ENCODE data around the gene ELF5. TPM values are rescaled to one million over a fixed set of nuclear protein-coding genes. Genes with fewer than 3 reads are reported as not detected.

ELF5 gene
- total and polyA plus RNA-seq, 2 of the 8 experiments (the other 6 are each of a cell fraction or from before 2014, with no cell fraction given), result not detected

- Histone ChIP-seq H3K14ac (ENCODE audit: insufficient read length) (no peak overlapping the region), H4K5ac (ENCODE audit: insufficient read length, low read depth, low read length) (no peak overlapping the region)
- CTCF ChIA-PET (ENCODE audit: partially characterized antibody), result interaction anchor here (0.9 to 1.9 kb wide), 4 partner anchors 11 to 294 kb away, joined by 3 to 6 read pairs (median 4); no protein-coding TSS in a partner anchor
- no peak for TF ChIP-seq CHD2 (IDR thresholded peaks at IDR 0.05; ENCODE audit: low read length)
- no peak for TF ChIP-seq POLR2A (IDR thresholded peaks at IDR 0.05; ENCODE audit: control extremely low read depth in 1 of 2, low read depth in 2 of 2, low read length in 2 of 2)
- TF ChIP-seq TEAD4 (IDR thresholded peaks at IDR 0.05; ENCODE audit: low read depth, low read length), result no peak
- TF ChIP-seq JUN (IDR thresholded peaks at IDR 0.05; ENCODE audit: low read depth, low read length), result no peak
- TF ChIP-seq ATF3 (IDR thresholded peaks at IDR 0.05; ENCODE audit: insufficient read depth, low read depth, low read length), result no peak
- TF ChIP-seq TAF7 (optimal IDR thresholded peaks at IDR 0.05; ENCODE audit: borderline replicate concordance, low read depth, low read length), result no peak
- no peak for TF ChIP-seq RAD21 (IDR thresholded peaks at IDR 0.05 in 1 of 2, conservative IDR thresholded peaks at IDR 0.05 in 1 of 2; ENCODE audit: low read depth in 2 of 2, low read length in 2 of 2)
- no peak for TF ChIP-seq SIX5 (IDR thresholded peaks at IDR 0.05; ENCODE audit: low read depth, low read length)
- TF ChIP-seq HDAC2 (IDR thresholded peaks at IDR 0.05; ENCODE audit: borderline replicate concordance in 1 of 2, low read depth in 2 of 2, low read length in 2 of 2), result no peak
- TF ChIP-seq CTBP2 (IDR thresholded peaks at IDR 0.05; ENCODE audit: borderline replicate concordance, insufficient read depth, insufficient read length, low read length), result no peak
- TF ChIP-seq RNF2 (IDR thresholded peaks at IDR 0.05; ENCODE audit: borderline replicate concordance, low read depth, low read length, missing control alignments, poor library complexity, severe bottlenecking), result no peak
- TF ChIP-seq CHD1 (IDR thresholded peaks at IDR 0.05; ENCODE audit: low read depth, low read length), result no peak
- no peak for TF ChIP-seq RXRA (IDR thresholded peaks at IDR 0.05; ENCODE audit: insufficient read depth, low read depth, low read length)
- TF ChIP-seq CREB1 (IDR thresholded peaks at IDR 0.05), result no peak
Measured at GRCh38 chr11:34552270-34552669, 38.7 kb upstream of the ELF5 start.

More at GRCh38 chr11:34552270-34552669, 38.7 kb upstream of the ELF5 start:
- Histone ChIP-seq H3K79me1 (ENCODE audit: low read depth, low read length) (no peaks in the 10 kb centered on the region), H3K9ac (replicated peaks in 1 of 4; ENCODE audit: extremely low read depth in 1 of 4, low read depth in 3 of 4, low read length in 3 of 4) (no peak overlapping the region), H3K9me3 (ENCODE audit: insufficient read depth in 2 of 2, low read depth in 1 of 2, low read length in 1 of 2) (no peaks in the 10 kb centered on the region), H3K4ac (replicated peaks; ENCODE audit: insufficient read length, low read depth, low read length) (peak overlapping the region; percentile 7), H3K23me2 (ENCODE audit: low read depth, low read length) (no peaks in the 10 kb centered on the region), H3K18ac (ENCODE audit: extremely low read depth, low read length) (no peak overlapping the region), H2BK5ac (ENCODE audit: low read depth, low read length) (no peak overlapping the region), H3K4me1 (replicated peaks in 1 of 4; ENCODE audit: control insufficient read depth in 3 of 4, insufficient read depth in 4 of 4, low read length in 3 of 4) (no peaks in the 10 kb centered on the region), H2BK12ac (ENCODE audit: low read depth, low read length) (no peak overlapping the region), H3K27ac (ENCODE audit: low read depth, low read length) (no peak overlapping the region), H2AFZ (ENCODE audit: low read length) (0 out of 2 replicates have a peak overlapping the region, but pooled peaks have one; percentile 68), H4K20me1 (replicated peaks in 1 of 2; ENCODE audit: control insufficient read depth in 1 of 2, insufficient read depth in 2 of 2, low read length in 2 of 2) (no peaks in the 10 kb centered on the region), H3K27me3 (replicated peaks in 1 of 4; ENCODE audit: control insufficient read depth in 3 of 4, extremely low read depth in 1 of 4, insufficient read depth in 3 of 4, low read length in 3 of 4) (no peaks in the 10 kb centered on the region), H2BK15ac (ENCODE audit: low read length) (no peak overlapping the region), H4K8ac (ENCODE audit: extremely low read depth, insufficient read depth, low read length) (no peak overlapping the region), H3K36me3 (ENCODE audit: control insufficient read depth in 2 of 4, insufficient read depth in 4 of 4, low read length in 3 of 4) (no peaks in the 10 kb centered on the region; a peak in 1 of 8 replicates), H4K91ac (replicated peaks; ENCODE audit: insufficient read length, low read length) (no peak overlapping the region), H3K4me3 (ENCODE audit: extremely low read depth in 1 of 4, insufficient read depth in 2 of 4, low read depth in 3 of 4, low read length in 4 of 4) (no peak overlapping the region), H3K79me2 (ENCODE audit: control insufficient read depth in 1 of 2, insufficient read depth in 2 of 2, low read length in 2 of 2) (no peaks in the 10 kb centered on the region), H2BK120ac (replicated peaks; ENCODE audit: low read depth, low read length) (no peak overlapping the region), H3K4me2 (ENCODE audit: insufficient read depth in 1 of 2, low read depth in 2 of 2, low read length in 2 of 2) (no peak overlapping the region), H2AK5ac (ENCODE audit: low read depth, low read length) (no peak overlapping the region), H3K56ac (replicated peaks; ENCODE audit: insufficient read length, low read depth, low read length) (no peak overlapping the region), H3K23ac (ENCODE audit: insufficient read length) (no peak overlapping the region), H2BK20ac (ENCODE audit: low read length) (no peak overlapping the region)
- DNase-seq (ENCODE audit: low read depth in 1 of 2, low spot score in 2 of 2) (no peak), FAIRE-seq (no peak)
- 93% methylated on average over 3 of the region's 3 CpGs; no CpG with 5 or more reads in 1 of the 2 experiments for WGBS, 2 experiments (ENCODE audit: extremely low coverage in 1 of 2, insufficient coverage in 1 of 2, insufficient read length in 1 of 2, insufficient replicate concordance in 2 of 2, low coverage in 1 of 2, low lambda C conversion rate in 2 of 2, missing lambda C conversion rate in 1 of 2)
- POLR2A ChIA-PET (ENCODE audit: partially characterized antibody), result no interaction called here

Measured in H1 (cell line).